ENCODE measurements around the gene B3GLCT. TPM values are rescaled to one million over a fixed set of nuclear protein-coding genes. Genes with fewer than 3 reads are reported as not detected.
A peak's percentile ranks its signal among the peaks of the same experiment; 100 is the strongest.

B3GLCT gene
- total and polyA plus RNA-seq, 2 of the 13 experiments (the other 11 are each of a cell fraction or from before 2014, with no cell fraction given): 2.0 to 7.1 TPM

DNA sequence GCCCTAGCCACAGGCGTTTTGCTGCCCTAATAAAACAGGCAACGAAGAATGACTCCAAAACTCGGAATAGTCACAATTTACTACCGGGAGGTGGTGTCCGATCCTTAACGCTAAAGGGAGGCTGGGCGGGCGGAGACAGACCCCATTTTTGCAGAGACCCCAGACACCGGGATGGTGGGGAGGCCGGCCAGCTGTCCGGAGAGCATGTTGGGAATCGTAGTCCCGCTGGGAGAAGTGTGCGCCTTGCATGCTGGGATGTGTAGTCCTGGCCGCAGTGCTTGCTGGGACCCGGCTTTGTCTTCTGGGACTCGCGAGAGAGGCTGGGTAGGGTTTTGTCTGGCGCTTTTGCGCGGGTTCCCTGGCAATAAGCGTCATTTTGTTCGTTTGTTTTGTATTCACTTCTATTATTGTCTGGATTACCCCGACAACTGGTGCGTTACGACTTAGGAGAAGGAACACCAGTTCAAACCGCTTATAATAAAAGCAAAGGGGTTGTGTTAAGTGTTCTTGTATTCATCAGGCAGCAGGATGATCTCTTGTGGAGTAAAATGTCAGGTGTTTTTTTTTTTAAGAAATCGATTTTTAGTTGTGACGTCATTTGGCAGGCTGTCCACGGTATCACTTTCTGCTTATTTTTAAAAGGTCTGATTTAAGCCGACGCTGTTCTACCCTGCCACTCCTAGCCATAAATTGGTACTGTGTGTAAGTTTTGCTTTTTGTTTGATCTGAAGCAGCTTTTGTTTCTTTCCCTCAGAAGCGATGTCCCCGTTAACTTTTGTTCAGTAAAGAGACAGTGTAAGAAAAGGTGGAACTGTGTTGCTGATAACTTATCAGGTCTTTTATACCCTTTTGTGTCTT lies 37.4 kb upstream of the B3GLCT start (continued):
- no peak for TF ChIP-seq SMAD3 (CRISPR knock-in tag; IDR thresholded peaks at IDR 0.05)
- TF ChIP-seq HMG20A (CRISPR knock-in tag; IDR thresholded peaks at IDR 0.05; ENCODE audit: borderline replicate concordance): 0 out of 2 replicates have a peak, but pooled peaks have one; percentile 20
- TF ChIP-seq, protein P1, sequence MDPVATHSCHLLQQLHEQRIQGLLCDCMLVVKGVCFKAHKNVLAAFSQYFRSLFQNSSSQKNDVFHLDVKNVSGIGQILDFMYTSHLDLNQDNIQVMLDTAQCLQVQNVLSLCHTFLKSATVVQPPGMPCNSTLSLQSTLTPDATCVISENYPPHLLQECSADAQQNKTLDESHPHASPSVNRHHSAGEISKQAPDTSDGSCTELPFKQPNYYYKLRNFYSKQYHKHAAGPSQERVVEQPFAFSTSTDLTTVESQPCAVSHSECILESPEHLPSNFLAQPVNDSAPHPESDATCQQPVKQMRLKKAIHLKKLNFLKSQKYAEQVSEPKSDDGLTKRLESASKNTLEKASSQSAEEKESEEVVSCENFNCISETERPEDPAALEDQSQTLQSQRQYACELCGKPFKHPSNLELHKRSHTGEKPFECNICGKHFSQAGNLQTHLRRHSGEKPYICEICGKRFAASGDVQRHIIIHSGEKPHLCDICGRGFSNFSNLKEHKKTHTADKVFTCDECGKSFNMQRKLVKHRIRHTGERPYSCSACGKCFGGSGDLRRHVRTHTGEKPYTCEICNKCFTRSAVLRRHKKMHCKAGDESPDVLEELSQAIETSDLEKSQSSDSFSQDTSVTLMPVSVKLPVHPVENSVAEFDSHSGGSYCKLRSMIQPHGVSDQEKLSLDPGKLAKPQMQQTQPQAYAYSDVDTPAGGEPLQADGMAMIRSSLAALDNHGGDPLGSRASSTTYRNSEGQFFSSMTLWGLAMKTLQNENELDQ (CRISPR knock-in tag; IDR thresholded peaks at IDR 0.05; ENCODE audit: borderline replicate concordance): no peak
- TF ChIP-seq HOXA3 (CRISPR knock-in tag; IDR thresholded peaks at IDR 0.05): peak; percentile 87
- no peak for TF ChIP-seq KLF6 (CRISPR knock-in tag; IDR thresholded peaks at IDR 0.05)
- TF ChIP-seq, protein P2, sequence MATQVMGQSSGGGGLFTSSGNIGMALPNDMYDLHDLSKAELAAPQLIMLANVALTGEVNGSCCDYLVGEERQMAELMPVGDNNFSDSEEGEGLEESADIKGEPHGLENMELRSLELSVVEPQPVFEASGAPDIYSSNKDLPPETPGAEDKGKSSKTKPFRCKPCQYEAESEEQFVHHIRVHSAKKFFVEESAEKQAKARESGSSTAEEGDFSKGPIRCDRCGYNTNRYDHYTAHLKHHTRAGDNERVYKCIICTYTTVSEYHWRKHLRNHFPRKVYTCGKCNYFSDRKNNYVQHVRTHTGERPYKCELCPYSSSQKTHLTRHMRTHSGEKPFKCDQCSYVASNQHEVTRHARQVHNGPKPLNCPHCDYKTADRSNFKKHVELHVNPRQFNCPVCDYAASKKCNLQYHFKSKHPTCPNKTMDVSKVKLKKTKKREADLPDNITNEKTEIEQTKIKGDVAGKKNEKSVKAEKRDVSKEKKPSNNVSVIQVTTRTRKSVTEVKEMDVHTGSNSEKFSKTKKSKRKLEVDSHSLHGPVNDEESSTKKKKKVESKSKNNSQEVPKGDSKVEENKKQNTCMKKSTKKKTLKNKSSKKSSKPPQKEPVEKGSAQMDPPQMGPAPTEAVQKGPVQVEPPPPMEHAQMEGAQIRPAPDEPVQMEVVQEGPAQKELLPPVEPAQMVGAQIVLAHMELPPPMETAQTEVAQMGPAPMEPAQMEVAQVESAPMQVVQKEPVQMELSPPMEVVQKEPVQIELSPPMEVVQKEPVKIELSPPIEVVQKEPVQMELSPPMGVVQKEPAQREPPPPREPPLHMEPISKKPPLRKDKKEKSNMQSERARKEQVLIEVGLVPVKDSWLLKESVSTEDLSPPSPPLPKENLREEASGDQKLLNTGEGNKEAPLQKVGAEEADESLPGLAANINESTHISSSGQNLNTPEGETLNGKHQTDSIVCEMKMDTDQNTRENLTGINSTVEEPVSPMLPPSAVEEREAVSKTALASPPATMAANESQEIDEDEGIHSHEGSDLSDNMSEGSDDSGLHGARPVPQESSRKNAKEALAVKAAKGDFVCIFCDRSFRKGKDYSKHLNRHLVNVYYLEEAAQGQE (IDR thresholded peaks at IDR 0.05; ENCODE audit: borderline replicate concordance in 1 of 2, low read depth in 1 of 2, low read length in 2 of 2): no peak
- TF ChIP-seq, protein P3, sequence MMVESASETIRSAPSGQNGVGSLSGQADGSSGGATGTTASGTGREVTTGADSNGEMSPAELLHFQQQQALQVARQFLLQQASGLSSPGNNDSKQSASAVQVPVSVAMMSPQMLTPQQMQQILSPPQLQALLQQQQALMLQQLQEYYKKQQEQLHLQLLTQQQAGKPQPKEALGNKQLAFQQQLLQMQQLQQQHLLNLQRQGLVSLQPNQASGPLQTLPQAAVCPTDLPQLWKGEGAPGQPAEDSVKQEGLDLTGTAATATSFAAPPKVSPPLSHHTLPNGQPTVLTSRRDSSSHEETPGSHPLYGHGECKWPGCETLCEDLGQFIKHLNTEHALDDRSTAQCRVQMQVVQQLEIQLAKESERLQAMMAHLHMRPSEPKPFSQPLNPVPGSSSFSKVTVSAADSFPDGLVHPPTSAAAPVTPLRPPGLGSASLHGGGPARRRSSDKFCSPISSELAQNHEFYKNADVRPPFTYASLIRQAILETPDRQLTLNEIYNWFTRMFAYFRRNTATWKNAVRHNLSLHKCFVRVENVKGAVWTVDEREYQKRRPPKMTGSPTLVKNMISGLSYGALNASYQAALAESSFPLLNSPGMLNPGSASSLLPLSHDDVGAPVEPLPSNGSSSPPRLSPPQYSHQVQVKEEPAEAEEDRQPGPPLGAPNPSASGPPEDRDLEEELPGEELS (CRISPR knock-in tag; IDR thresholded peaks at IDR 0.05): no peak
- no peak for TF ChIP-seq CC2D1A (CRISPR knock-in tag; IDR thresholded peaks at IDR 0.05)
- TF ChIP-seq, protein P4, sequence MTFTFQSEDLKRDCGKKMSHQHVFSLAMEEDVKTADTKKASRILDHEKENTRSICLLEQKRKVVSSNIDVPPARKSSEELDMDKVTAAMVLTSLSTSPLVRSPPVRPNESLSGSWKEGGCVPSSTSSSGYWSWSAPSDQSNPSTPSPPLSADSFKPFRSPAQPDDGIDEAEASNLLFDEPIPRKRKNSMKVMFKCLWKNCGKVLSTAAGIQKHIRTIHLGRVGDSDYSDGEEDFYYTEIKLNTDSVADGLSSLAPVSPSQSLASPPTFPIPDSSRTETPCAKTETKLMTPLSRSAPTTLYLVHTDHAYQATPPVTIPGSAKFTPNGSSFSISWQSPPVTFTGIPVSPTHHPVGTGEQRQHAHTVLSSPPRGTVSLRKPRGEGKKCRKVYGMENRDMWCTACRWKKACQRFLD (CRISPR knock-in tag; IDR thresholded peaks at IDR 0.05; ENCODE audit: borderline replicate concordance): 0 out of 2 replicates have a peak, but pooled peaks have one; percentile 23
- TF ChIP-seq RCOR2 (CRISPR knock-in tag; IDR thresholded peaks at IDR 0.05): no peak
- no peak for TF ChIP-seq NFKB2 (CRISPR knock-in tag; IDR thresholded peaks at IDR 0.05; ENCODE audit: borderline replicate concordance)
- TF ChIP-seq IKZF4 (CRISPR knock-in tag; IDR thresholded peaks at IDR 0.05; ENCODE audit: borderline replicate concordance, low read depth, not compliant biosample characterization): no peak
- peak; percentile 80 for TF ChIP-seq ZNF501 (CRISPR knock-in tag; IDR thresholded peaks at IDR 0.05)
- no peak for TF ChIP-seq NFIC (IDR thresholded peaks at IDR 0.05; ENCODE audit: low read length)
- TF ChIP-seq, protein P5, sequence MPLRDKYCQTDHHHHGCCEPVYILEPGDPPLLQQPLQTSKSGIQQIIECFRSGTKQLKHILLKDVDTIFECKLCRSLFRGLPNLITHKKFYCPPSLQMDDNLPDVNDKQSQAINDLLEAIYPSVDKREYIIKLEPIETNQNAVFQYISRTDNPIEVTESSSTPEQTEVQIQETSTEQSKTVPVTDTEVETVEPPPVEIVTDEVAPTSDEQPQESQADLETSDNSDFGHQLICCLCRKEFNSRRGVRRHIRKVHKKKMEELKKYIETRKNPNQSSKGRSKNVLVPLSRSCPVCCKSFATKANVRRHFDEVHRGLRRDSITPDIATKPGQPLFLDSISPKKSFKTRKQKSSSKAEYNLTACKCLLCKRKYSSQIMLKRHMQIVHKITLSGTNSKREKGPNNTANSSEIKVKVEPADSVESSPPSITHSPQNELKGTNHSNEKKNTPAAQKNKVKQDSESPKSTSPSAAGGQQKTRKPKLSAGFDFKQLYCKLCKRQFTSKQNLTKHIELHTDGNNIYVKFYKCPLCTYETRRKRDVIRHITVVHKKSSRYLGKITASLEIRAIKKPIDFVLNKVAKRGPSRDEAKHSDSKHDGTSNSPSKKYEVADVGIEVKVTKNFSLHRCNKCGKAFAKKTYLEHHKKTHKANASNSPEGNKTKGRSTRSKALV (CRISPR knock-in tag; IDR thresholded peaks at IDR 0.05): no peak
- TF ChIP-seq, protein P6, sequence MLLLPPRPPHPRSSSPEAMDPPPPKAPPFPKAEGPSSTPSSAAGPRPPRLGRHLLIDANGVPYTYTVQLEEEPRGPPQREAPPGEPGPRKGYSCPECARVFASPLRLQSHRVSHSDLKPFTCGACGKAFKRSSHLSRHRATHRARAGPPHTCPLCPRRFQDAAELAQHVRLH (CRISPR knock-in tag; IDR thresholded peaks at IDR 0.05; ENCODE audit: borderline replicate concordance, low read depth): no peak
